Mucosa of descending colon (tissue), 3 donors: Measurements from ENCODE around the gene CHD5. TPM values are rescaled to one million over a fixed set of nuclear protein-coding genes. Genes with fewer than 3 reads are reported as not detected.
A peak's percentile ranks its signal among the peaks of the same experiment; 100 is the strongest.

Experiments
- ATAC-seq: fragments of 200-7000 bp; cut with Tn5 transposase; one replicate; pipeline ENCODE4 v1.9.1; 2020; ENCODE audit warnings: mild to moderate bottlenecking, moderate library complexity
- DNase-seq, 3 donors: peaks; one replicate each; pipeline ENCODE4 v3.0.0-alpha.2; 2020
- H3K36me3 ChIP-seq: fragments of 200-600 bp; one replicate; pipeline ENCODE4 v1.8.0; 2021; ENCODE audit warnings: low read depth, mild to moderate bottlenecking
- H3K4me1 ChIP-seq: fragments of 200-600 bp; one replicate; pipeline ENCODE4 v1.8.0; 2021; ENCODE audit warnings: low read depth, mild to moderate bottlenecking
- H3K4me3 ChIP-seq: fragments of 200-600 bp; one replicate; pipeline ENCODE4 v1.8.0; 2021; ENCODE audit warnings: mild to moderate bottlenecking
- H3K9me3 ChIP-seq: fragments of 200-600 bp; one replicate; pipeline ENCODE4 v1.8.0; 2021; ENCODE audit warnings: mild to moderate bottlenecking
- CTCF ChIP-seq: fragments of 200-600 bp; IDR thresholded peaks from one replicate; pipeline ENCODE4 v1.8.0; 2022; ENCODE audit warnings: antibody characterized with exemption, mild to moderate bottlenecking
- intact Hi-C, 2 donors: fragments of 100-400 bp; cut with DNase I in 1 of 2; cut with micrococcal nuclease in 1 of 2; formaldehyde crosslinking; loops; one replicate each; pipeline versions ENCODE4 v1.11.0 to v1.11.1; 2022; cut with DNase I, micrococcal nuclease
- total RNA-seq, 3 donors: library from RNA; stranded (reverse); fragmentation: NEBNext Ultra II Directional in 2 of 3; extraction: Animal tissue kit (Norgen Biotek cat#: 25700) in 2 of 3; gene quantifications; one replicate each; pipeline versions ENCODE4 v1.2.1 to v1.2.4, GENCODE V29; 2021 to 2023
- donor health status: DM: no; HTN: no; CAD: no; lungs with moderate emphysema.
- donor health status: DM: no; HTN: no; CAD: no.
- donor health status: DM: no; HTN: yes; CAD: no.

The CHD5 gene
- total RNA-seq, 3 donors from 2014 or later = 0.17 to 2.1 (median 0.22) TPM

- Histone ChIP-seq H3K4me1 (peaks cover 6% of the 10 kb centered on the region), H3K4me3 (no peak overlapping the region), H3K9me3 (no peaks in the 10 kb centered on the region), H3K36me3 (no peaks in the 10 kb centered on the region)
- intact Hi-C loops = no loop called here
- peak in 1 of 3 donors; percentile 0 for DNase-seq
- TF ChIP-seq CTCF = no peak
- ATAC-seq = no peak
Observed at GRCh38 chr1:6176779-6177178, 3.3 kb downstream of the CHD5 start.

- DNase-seq = no peak
- intact Hi-C loops = no loop called here
- Histone ChIP-seq H3K4me1 (peaks cover 6% of the 10 kb centered on the region), H3K9me3 (no peaks in the 10 kb centered on the region), H3K4me3 (no peak overlapping the region), H3K36me3 (no peaks in the 10 kb centered on the region)
- ATAC-seq = no peak
- no peak for TF ChIP-seq CTCF
Observed at GRCh38 chr1:6175411-6175828, 4.7 kb downstream of the CHD5 start.

- Histone ChIP-seq H3K4me3 (no peak overlapping the region), H3K9me3 (no peaks in the 10 kb centered on the region), H3K4me1 (peaks cover 6% of the 10 kb centered on the region), H3K36me3 (no peaks in the 10 kb centered on the region)
- DNase-seq (no peak), ATAC-seq (no peak)
- intact Hi-C loops = no loop called here
- no peak for TF ChIP-seq CTCF
Observed at GRCh38 chr1:6174621-6175410, 5.3 kb downstream of the CHD5 start.

GRCh38 chr1:6172549-6172948 is 7.6 kb downstream of the CHD5 start:
- ATAC-seq (no peak), DNase-seq (no peak)
- Histone ChIP-seq H3K9me3 (no peaks in the 10 kb centered on the region), H3K4me3 (no peak overlapping the region), H3K36me3 (no peaks in the 10 kb centered on the region), H3K4me1 (no peaks in the 10 kb centered on the region)
- intact Hi-C loops = no loop called here
- no peak for TF ChIP-seq CTCF

- intact Hi-C loops = no loop called here
- DNase-seq (peak in 1 of 3 donors; percentile 18), ATAC-seq (peak; percentile 25)
- Histone ChIP-seq H3K36me3 (no peaks in the 10 kb centered on the region), H3K9me3 (no peaks in the 10 kb centered on the region), H3K4me3 (no peak overlapping the region), H3K4me1 (no peaks in the 10 kb centered on the region)
- TF ChIP-seq CTCF = no peak
Observed at GRCh38 chr1:6171548-6172124, 8.5 kb downstream of the CHD5 start.
